ENCODE data around the gene CD19.
A peak's percentile ranks its signal among the peaks of the same experiment; 100 is the strongest.
"Not testable (repeated sequence)": the region's sequence is repeated elsewhere in the genome, so short reads cannot be mapped to it uniquely, and the experiment has no call there.

Gene CD19

GRCh38 chr16:28924762-28925385 lies 6.9 kb upstream of the CD19 start, which contains the start of gene RABEP2:
TSS of gene RABEP2 (minus strand) at chr16:28925238. CDS start at chr16:28925163, 75 bp downstream.
- H3K27me3 Mint-ChIP-seq, result no peaks in the 10 kb centered on the region
- peaks cover 4% of the 10 kb centered on the region for H3K36me3 Mint-ChIP-seq
- H3K4me3 Mint-ChIP-seq, result peak within 1 kb of the TSS; percentile 93
- H3K27ac Mint-ChIP-seq, result peak within 1 kb of the TSS; percentile 97
- no peaks in the 10 kb centered on the region for H3K9me3 Mint-ChIP-seq
- peaks cover 15% of the 10 kb centered on the region for H3K4me1 Mint-ChIP-seq

GRCh38 chr16:28925386-28926228 lies 6.2 kb upstream of the CD19 start:
- H3K27ac Mint-ChIP-seq, result peak overlapping the region; percentile 97
- H3K36me3 Mint-ChIP-seq, result peaks cover 4% of the 10 kb centered on the region
- peaks cover 21% of the 10 kb centered on the region for H3K4me1 Mint-ChIP-seq
- H3K4me3 Mint-ChIP-seq, result peak overlapping the region; percentile 93
- no peaks in the 10 kb centered on the region for H3K27me3 Mint-ChIP-seq
- H3K9me3 Mint-ChIP-seq, result no peaks in the 10 kb centered on the region

- peak overlapping the region; percentile 93 for H3K4me3 Mint-ChIP-seq
- H3K9me3 Mint-ChIP-seq, H3K27me3 Mint-ChIP-seq, H3K36me3 Mint-ChIP-seq: not testable (repeated sequence)
- H3K27ac Mint-ChIP-seq, result peak overlapping the region; percentile 97
- peaks cover 27% of the 10 kb centered on the region for H3K4me1 Mint-ChIP-seq
Observed at GRCh38 chr16:28926284-28926683, 5.5 kb upstream of the CD19 start.

GRCh38 chr16:28927815-28928214 lies 4.0 kb upstream of the CD19 start:
- Mint-ChIP-seq H3K4me3 (no peak overlapping the region), H3K9me3 (no peaks in the 10 kb centered on the region), H3K36me3 (no peaks in the 10 kb centered on the region), H3K27ac (no peak overlapping the region), H3K4me1 (peaks cover 27% of the 10 kb centered on the region), H3K27me3 (no peaks in the 10 kb centered on the region)

GRCh38 chr16:28930203-28930602 lies 1.6 kb upstream of the CD19 start:
- Mint-ChIP-seq H3K27ac (peak overlapping the region; percentile 84), H3K9me3 (no peaks in the 10 kb centered on the region), H3K4me3 (no peak overlapping the region), H3K27me3 (no peaks in the 10 kb centered on the region), H3K36me3 (no peaks in the 10 kb centered on the region), H3K4me1 (peaks cover 18% of the 10 kb centered on the region)

- Mint-ChIP-seq H3K4me1 (peaks cover 22% of the 10 kb centered on the region), H3K4me3 (no peak overlapping the region), H3K27ac (peak overlapping the region; percentile 84), H3K9me3 (no peaks in the 10 kb centered on the region), H3K27me3 (no peaks in the 10 kb centered on the region), H3K36me3 (no peaks in the 10 kb centered on the region)
Observed at GRCh38 chr16:28930652-28931051, 1.1 kb upstream of the CD19 start.

GRCh38 chr16:28932339-28933141 lies 769 bp downstream of the CD19 start:
- H3K4me3 Mint-ChIP-seq, result no peak overlapping the region
- H3K36me3 Mint-ChIP-seq, result no peaks in the 10 kb centered on the region
- no peaks in the 10 kb centered on the region for H3K9me3 Mint-ChIP-seq
- H3K27ac Mint-ChIP-seq, result no peak overlapping the region
- H3K27me3 Mint-ChIP-seq, result no peaks in the 10 kb centered on the region
- H3K4me1 Mint-ChIP-seq, result peaks cover 28% of the 10 kb centered on the region

GRCh38 chr16:28933171-28933570 lies 1.4 kb downstream of the CD19 start:
- no peak overlapping the region for H3K4me3 Mint-ChIP-seq
- no peak overlapping the region for H3K27ac Mint-ChIP-seq
- H3K4me1 Mint-ChIP-seq, result peaks cover 28% of the 10 kb centered on the region
- no peaks in the 10 kb centered on the region for H3K36me3 Mint-ChIP-seq
- H3K27me3 Mint-ChIP-seq, result no peaks in the 10 kb centered on the region
- H3K9me3 Mint-ChIP-seq, result no peaks in the 10 kb centered on the region

- H3K36me3 Mint-ChIP-seq, result no peaks in the 10 kb centered on the region
- no peaks in the 10 kb centered on the region for H3K27me3 Mint-ChIP-seq
- no peaks in the 10 kb centered on the region for H3K9me3 Mint-ChIP-seq
- H3K4me3 Mint-ChIP-seq, result no peak overlapping the region
- H3K4me1 Mint-ChIP-seq, result peaks cover 25% of the 10 kb centered on the region
- peak overlapping the region; percentile 70 for H3K27ac Mint-ChIP-seq
Observed at GRCh38 chr16:28935346-28935745, 3.6 kb downstream of the CD19 start.

GRCh38 chr16:28935924-28936783 lies 4.4 kb downstream of the CD19 start:
- H3K4me3 Mint-ChIP-seq, result peak overlapping the region; percentile 60
- peaks cover 16% of the 10 kb centered on the region for H3K4me1 Mint-ChIP-seq
- H3K36me3 Mint-ChIP-seq, result no peaks in the 10 kb centered on the region
- no peaks in the 10 kb centered on the region for H3K9me3 Mint-ChIP-seq
- peak overlapping the region; percentile 66 for H3K27ac Mint-ChIP-seq
- H3K27me3 Mint-ChIP-seq, result no peaks in the 10 kb centered on the region

GRCh38 chr16:28936784-28937155 lies 5.0 kb downstream of the CD19 start:
- Mint-ChIP-seq H3K9me3 (no peaks in the 10 kb centered on the region), H3K36me3 (no peaks in the 10 kb centered on the region), H3K4me1 (peaks cover 16% of the 10 kb centered on the region), H3K4me3 (peak overlapping the region; percentile 60), H3K27ac (peak overlapping the region; percentile 66), H3K27me3 (no peaks in the 10 kb centered on the region)

- no peaks in the 10 kb centered on the region for H3K27me3 Mint-ChIP-seq
- peaks cover 16% of the 10 kb centered on the region for H3K4me1 Mint-ChIP-seq
- H3K27ac Mint-ChIP-seq, result no peak overlapping the region
- H3K4me3 Mint-ChIP-seq, result no peak overlapping the region
- H3K9me3 Mint-ChIP-seq, result no peaks in the 10 kb centered on the region
- no peaks in the 10 kb centered on the region for H3K36me3 Mint-ChIP-seq
Observed at GRCh38 chr16:28937222-28937876, 5.6 kb downstream of the CD19 start.

GRCh38 chr16:28938721-28939120 lies 7.0 kb downstream of the CD19 start:
- H3K4me3 Mint-ChIP-seq, result no peak overlapping the region
- no peak overlapping the region for H3K27ac Mint-ChIP-seq
- H3K27me3 Mint-ChIP-seq, result no peaks in the 10 kb centered on the region
- H3K9me3 Mint-ChIP-seq, result no peaks in the 10 kb centered on the region
- no peaks in the 10 kb centered on the region for H3K36me3 Mint-ChIP-seq
- peaks cover 16% of the 10 kb centered on the region for H3K4me1 Mint-ChIP-seq

- H3K36me3 Mint-ChIP-seq, H3K9me3 Mint-ChIP-seq, H3K27me3 Mint-ChIP-seq, H3K4me3 Mint-ChIP-seq, H3K27ac Mint-ChIP-seq: not testable (repeated sequence)
- H3K4me1 Mint-ChIP-seq, result peaks cover 16% of the 10 kb centered on the region
Observed at GRCh38 chr16:28939825-28940224, 8.1 kb downstream of the CD19 start.

GRCh38 chr16:28943281-28943680 lies 11.5 kb downstream of the CD19 start:
- no peak overlapping the region for H3K27ac Mint-ChIP-seq

More at GRCh38 chr16:28943281-28943680, 11.5 kb downstream of the CD19 start:
- no peaks in the 10 kb centered on the region for H3K9me3 Mint-ChIP-seq
- H3K4me1 Mint-ChIP-seq, result peaks cover 8% of the 10 kb centered on the region
- H3K36me3 Mint-ChIP-seq, result no peaks in the 10 kb centered on the region
- H3K4me3 Mint-ChIP-seq, result no peak overlapping the region
- no peaks in the 10 kb centered on the region for H3K27me3 Mint-ChIP-seq

Measured in activated naive CD4-positive, alpha-beta T cell treated with anti-CD3 and anti-CD28 coated beads, Interleukin-2, amount 50 U/mL, for 24 hours (primary cell).